ENCODE data around the gene CFAP68. TPM values are rescaled to one million over a fixed set of nuclear protein-coding genes. Genes with fewer than 3 reads are reported as not detected.
A peak's percentile ranks its signal among the peaks of the same experiment; 100 is the strongest.

Gene CFAP68
- total and polyA plus RNA-seq, 2 of the 13 experiments (the other 11 are each of a cell fraction or from before 2014, with no cell fraction given), result 22.2 to 25.6 TPM

- no peak for TF ChIP-seq HHEX (CRISPR knock-in tag; IDR thresholded peaks at IDR 0.05)
- TF ChIP-seq TFDP2 (CRISPR knock-in tag; IDR thresholded peaks at IDR 0.05), result peak; percentile 51; the same call in 1 of the 2 replicates
- peak; percentile 61; the same call in 1 of the 2 replicates for TF ChIP-seq ZNF280B (CRISPR knock-in tag; IDR thresholded peaks at IDR 0.05; ENCODE audit: borderline replicate concordance)
- no peak for TF ChIP-seq GABPA (IDR thresholded peaks at IDR 0.05; ENCODE audit: low read depth, low read length)
- TF ChIP-seq GABPA (CRISPR knock-in tag; IDR thresholded peaks at IDR 0.05; ENCODE audit: low read depth), result peak; percentile 71
- no peak for TF ChIP-seq HIVEP1 (CRISPR knock-in tag; IDR thresholded peaks at IDR 0.05)
- TF ChIP-seq ZNF687 (CRISPR knock-in tag; IDR thresholded peaks at IDR 0.05), result peak; percentile 70
- TF ChIP-seq MIXL1 (CRISPR knock-in tag; IDR thresholded peaks at IDR 0.05), result 0 out of 2 replicates have a peak, but pooled peaks have one; percentile 47
- TF ChIP-seq ZBTB25 (CRISPR knock-in tag; IDR thresholded peaks at IDR 0.05), result no peak
- peak; percentile 61; the same call in 1 of the 2 replicates for TF ChIP-seq KDM2A (CRISPR knock-in tag; IDR thresholded peaks at IDR 0.05; ENCODE audit: borderline replicate concordance, low read depth)
- no peak for TF ChIP-seq ZBTB7B (CRISPR knock-in tag; IDR thresholded peaks at IDR 0.05)
- TF ChIP-seq ZBTB38 (CRISPR knock-in tag; IDR thresholded peaks at IDR 0.05), result peak; percentile 92
- no peak for TF ChIP-seq AKNA (CRISPR knock-in tag; IDR thresholded peaks at IDR 0.05; ENCODE audit: borderline replicate concordance)
- TF ChIP-seq AHR (CRISPR knock-in tag; IDR thresholded peaks at IDR 0.05), result no peak
- TF ChIP-seq KLF6 (CRISPR knock-in tag; IDR thresholded peaks at IDR 0.05), result no peak
- no peak for TF ChIP-seq CEBPG (CRISPR knock-in tag; IDR thresholded peaks at IDR 0.05)
Observed at GRCh38 chr11:111918390-111919256, 39.3 kb downstream of the CFAP68 start, which contains the start of gene C11orf52 (continued).
